Measurements from ENCODE around the gene SLC2A6.

Gene SLC2A6

DNA sequence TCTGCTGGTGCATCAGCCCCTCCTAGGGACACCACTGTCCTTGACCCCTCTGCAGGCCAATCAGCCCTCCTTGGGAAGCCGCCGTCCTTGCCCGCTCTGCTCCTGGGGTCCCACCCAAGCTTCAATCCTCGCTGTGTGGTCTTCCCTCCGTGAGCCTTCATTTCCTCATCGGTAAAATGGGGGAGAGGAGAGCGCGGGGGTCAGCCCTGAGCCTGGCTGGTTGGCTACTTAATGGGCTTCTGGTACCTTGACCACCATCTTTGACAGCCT lies 12.7 kb upstream of the SLC2A6 start:
- FAIRE-seq = no peak
- no peak for DNase-seq (ENCODE audit: insufficient read length, low spot score)
- TF ChIP-seq PAX5 (IDR thresholded peaks at IDR 0.05; ENCODE audit: insufficient read depth, low read length, severe bottlenecking) = no peak
- TF ChIP-seq POLR2AphosphoS5 (IDR thresholded peaks at IDR 0.05; ENCODE audit: low read depth, low read length) = no peak
- TF ChIP-seq POU2F2 (IDR thresholded peaks at IDR 0.05; ENCODE audit: low read depth, low read length) = no peak
- no peak for TF ChIP-seq TAF1 (IDR thresholded peaks at IDR 0.05; ENCODE audit: low read depth, low read length)
- TF ChIP-seq POLR2A (IDR thresholded peaks at IDR 0.05; ENCODE audit: low read depth, low read length) = no peak
- no peak for TF ChIP-seq SPI1 (IDR thresholded peaks at IDR 0.05; ENCODE audit: low read depth, low read length)

DNA sequence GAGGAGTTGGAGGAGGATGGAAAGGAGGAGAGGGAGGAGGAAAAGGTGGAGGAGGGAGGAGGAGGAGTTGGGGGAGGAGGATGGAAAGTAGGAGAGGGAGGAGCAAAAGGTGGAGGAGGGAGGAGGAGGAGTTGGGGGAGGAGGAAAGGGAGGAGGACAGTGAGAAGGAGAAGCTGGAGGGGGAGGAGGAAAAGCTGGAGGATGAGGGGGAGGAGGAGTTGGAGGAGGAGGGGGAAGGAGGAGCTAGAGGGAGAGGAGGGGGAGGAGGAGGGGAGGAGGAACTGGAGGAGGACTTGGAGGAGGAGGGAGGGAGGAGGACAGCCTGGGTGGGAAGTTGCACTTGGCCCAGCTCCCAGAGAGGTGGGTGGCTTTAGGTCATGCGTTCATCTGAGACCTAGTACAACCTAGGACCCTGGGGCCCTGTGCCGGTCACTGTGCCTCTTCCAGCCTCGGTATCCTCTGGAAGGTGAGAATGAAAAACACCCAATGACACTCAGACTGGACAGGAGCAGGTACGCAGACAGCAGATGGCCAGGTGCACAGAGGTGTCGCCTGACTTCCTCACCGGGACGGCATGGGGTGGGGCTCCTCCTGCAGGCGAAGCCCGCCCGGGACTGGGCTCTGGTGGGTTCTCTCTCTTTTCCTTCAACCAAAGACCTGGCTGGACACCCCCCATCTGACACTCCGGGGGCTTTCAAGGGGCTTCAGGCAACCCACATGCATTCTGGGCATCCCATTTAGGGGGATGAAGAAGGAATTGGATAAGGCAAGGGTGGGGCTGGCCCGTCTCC lies 12.2 kb upstream of the SLC2A6 start:
- DNase-seq (ENCODE audit: insufficient read length, low spot score) = no peak
- FAIRE-seq = no peak

DNA sequence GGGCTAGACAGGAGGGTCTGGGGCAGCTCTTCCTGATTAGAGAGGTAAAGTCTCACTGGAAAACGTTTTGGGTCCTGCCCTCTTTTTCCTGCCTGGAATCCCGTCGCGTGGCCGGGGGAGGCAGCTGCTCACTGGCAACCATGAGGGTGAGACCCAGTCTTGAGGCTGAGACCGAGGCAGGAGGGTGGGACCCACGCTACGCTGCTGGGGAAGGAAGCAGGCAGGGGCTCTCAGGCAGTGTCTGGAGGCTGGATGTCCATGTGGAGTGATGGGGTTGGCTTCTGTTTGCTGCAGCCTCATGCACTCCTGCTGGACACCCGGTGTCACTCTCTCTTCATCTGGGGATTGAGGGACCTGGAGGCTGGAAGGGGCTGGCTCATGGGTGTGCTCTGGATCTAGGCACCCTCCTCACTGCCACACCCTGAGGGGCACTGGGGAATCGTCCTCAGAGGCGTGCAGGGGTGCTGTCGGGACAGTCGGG lies 11.3 kb upstream of the SLC2A6 start:
- DNase-seq (ENCODE audit: insufficient read length, low spot score) (no peak), FAIRE-seq (no peak)
- TF ChIP-seq PAX5 (IDR thresholded peaks at IDR 0.05; ENCODE audit: insufficient read depth, low read length, severe bottlenecking) (no peak), POLR2AphosphoS5 (IDR thresholded peaks at IDR 0.05; ENCODE audit: low read depth, low read length) (no peak), SPI1 (IDR thresholded peaks at IDR 0.05; ENCODE audit: low read depth, low read length) (no peak), POLR2A (IDR thresholded peaks at IDR 0.05; ENCODE audit: low read depth, low read length) (no peak), TAF1 (IDR thresholded peaks at IDR 0.05; ENCODE audit: low read depth, low read length) (no peak)

More for the DNA sequence above, 12.2 kb upstream of the SLC2A6 start:
- TF ChIP-seq POU2F2 (IDR thresholded peaks at IDR 0.05; ENCODE audit: low read depth, low read length) = no peak

DNA sequence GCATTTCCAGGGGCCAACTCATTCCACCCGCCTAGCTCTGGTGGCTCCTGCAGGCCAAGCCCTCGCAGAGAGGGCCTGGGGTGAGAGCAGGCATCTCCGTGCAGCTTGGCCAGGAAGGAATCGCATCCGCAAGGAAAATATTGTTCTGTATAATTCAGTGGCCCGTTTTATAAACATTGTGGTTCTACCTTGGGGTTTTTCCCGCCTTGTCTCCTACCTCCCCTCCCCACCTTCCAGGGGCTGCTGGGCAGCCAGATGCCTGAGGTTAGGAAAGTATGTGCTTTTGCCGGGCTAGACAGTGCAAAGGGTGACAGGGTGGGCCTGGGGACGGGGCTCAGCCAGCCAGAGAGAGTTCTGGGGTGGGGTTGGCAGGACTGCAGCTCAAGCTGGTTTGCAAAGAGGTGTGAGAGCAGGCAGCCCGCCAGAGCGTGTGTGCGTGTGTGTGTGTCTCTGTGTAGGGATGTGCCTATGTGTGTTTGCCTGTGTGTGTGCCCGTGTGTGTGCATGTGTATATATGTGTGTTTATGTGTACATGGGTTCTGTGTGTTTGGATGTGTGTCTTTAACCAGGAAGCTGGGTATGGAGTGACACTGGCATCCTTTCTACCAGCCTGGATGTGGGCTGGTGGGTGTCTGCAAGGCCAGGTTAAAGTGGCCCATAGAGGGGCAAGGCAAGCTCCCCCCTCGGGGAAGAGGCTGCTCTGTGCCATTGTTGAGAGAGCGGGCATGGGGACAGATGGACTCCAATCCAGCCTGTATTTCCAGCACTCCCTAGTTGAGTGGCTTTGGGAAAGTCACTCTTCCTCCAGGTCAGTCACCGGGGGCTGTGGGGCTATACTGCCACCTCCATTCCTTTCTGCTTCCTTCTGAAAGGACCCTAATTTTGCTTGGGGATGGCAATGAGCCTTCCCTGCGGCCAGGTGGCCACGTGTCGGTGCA lies 10.6 kb upstream of the SLC2A6 start:
- no peak for FAIRE-seq
- TF ChIP-seq PAX5 (IDR thresholded peaks at IDR 0.05; ENCODE audit: insufficient read depth, low read length, severe bottlenecking) (no peak), POU2F2 (IDR thresholded peaks at IDR 0.05; ENCODE audit: low read depth, low read length) (no peak), POLR2A (IDR thresholded peaks at IDR 0.05; ENCODE audit: low read depth, low read length) (no peak), POLR2AphosphoS5 (IDR thresholded peaks at IDR 0.05; ENCODE audit: low read depth, low read length) (no peak), SPI1 (IDR thresholded peaks at IDR 0.05; ENCODE audit: low read depth, low read length) (no peak), TAF1 (IDR thresholded peaks at IDR 0.05; ENCODE audit: low read depth, low read length) (no peak)
- DNase-seq (ENCODE audit: insufficient read length, low spot score) = no peak

DNA sequence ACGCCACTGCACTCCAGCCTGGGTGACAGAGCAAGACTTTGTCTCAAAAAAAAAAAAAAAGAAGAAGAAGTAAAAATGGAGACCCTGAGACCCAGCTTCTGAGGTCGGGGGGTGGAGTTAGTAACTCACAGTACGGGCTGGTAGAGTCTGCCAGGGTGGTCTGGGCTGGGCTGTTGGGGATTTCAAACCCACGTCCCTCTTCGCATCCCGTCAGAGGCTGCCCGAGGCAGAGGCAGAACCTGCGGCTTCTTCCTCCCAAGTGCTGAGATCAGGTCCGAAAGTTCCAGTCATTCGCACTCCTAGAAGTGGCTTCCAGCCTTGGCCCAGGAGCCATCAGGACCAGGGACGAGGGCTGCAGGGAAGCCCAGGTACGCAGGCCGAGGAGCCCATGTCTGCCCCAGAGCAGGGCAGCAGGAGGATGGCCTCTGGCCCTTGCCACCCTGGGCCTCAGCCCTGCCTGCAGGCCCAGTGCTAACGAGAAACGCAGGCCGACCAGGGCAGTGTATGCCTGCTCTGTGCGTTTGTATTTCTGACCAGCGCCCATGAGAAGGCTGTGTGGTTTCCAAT lies 9.9 kb upstream of the SLC2A6 start:
- no peak for FAIRE-seq
- TF ChIP-seq PAX5 (IDR thresholded peaks at IDR 0.05; ENCODE audit: insufficient read depth, low read length, severe bottlenecking) (no peak), SPI1 (IDR thresholded peaks at IDR 0.05; ENCODE audit: low read depth, low read length) (no peak), TAF1 (IDR thresholded peaks at IDR 0.05; ENCODE audit: low read depth, low read length) (no peak), POLR2A (IDR thresholded peaks at IDR 0.05; ENCODE audit: low read depth, low read length) (no peak), POLR2AphosphoS5 (IDR thresholded peaks at IDR 0.05; ENCODE audit: low read depth, low read length) (no peak), POU2F2 (IDR thresholded peaks at IDR 0.05; ENCODE audit: low read depth, low read length) (no peak)
- DNase-seq (ENCODE audit: insufficient read length, low spot score) = no peak

DNA sequence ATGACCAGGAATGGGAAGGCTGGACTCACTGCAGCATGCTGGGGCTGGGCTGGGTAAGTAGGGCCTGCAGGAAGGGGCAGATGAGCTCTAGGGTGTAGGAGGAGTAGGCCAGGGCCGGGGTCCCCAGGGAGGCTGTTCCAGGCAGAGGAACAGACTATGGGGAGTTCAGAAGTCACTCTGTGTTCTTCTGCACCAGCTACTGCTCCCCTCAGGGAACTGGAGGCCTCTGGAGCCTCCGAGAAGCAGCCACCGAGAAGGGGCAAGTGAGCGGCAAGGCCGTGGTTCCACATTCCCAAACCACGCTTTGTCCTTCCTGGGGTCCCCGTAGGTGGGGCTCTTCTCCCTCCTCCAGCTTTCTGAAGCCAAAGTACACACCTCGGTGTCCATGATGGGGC lies 8.4 kb upstream of the SLC2A6 start:
- DNase-seq (ENCODE audit: insufficient read length, low spot score) (no peak), FAIRE-seq (no peak)
- TF ChIP-seq TAF1 (IDR thresholded peaks at IDR 0.05; ENCODE audit: low read depth, low read length) (no peak), POLR2A (IDR thresholded peaks at IDR 0.05; ENCODE audit: low read depth, low read length) (no peak), SPI1 (IDR thresholded peaks at IDR 0.05; ENCODE audit: low read depth, low read length) (no peak), PAX5 (IDR thresholded peaks at IDR 0.05; ENCODE audit: insufficient read depth, low read length, severe bottlenecking) (no peak), POU2F2 (IDR thresholded peaks at IDR 0.05; ENCODE audit: low read depth, low read length) (no peak), POLR2AphosphoS5 (IDR thresholded peaks at IDR 0.05; ENCODE audit: low read depth, low read length) (no peak)

DNA sequence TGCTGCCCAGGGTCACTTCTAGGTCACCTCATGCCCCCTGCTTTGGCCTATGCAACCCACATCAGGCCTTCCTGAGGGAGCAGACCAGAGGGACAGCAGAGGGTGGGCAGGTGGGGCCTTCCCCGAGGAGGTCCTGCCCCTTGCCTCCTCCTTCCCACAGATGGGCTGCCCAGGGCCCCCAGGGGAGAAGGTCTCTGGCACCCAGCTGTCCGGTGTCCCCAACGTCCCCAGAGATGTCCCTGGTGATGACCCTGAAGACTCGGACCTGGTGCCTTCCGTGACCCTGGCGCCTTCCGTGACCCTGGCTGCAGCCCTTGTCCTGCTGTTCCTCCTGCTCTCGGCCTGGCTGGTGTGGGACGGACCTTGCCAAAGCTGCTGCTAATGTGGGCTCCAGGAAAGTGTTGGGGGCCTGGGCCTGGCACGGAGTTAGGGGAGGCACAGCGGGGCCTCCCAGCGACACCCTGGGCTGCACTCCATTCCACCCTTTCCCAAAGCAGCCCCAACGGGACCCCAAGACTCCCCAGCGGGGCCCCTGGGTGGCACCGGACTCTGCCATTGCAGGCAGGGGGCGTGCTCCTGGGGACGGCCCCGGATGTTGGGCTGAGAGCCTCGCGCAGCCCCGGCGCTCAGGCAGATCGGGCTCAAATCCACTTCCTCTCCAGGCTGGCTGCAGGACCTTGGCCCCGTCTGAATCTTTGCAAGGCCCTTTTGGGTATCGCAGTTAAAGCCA lies 6.8 kb upstream of the SLC2A6 start:
- FAIRE-seq = no peak
- peak; percentile 75 for DNase-seq (ENCODE audit: insufficient read length, low spot score)
- TF ChIP-seq POU2F2 (IDR thresholded peaks at IDR 0.05; ENCODE audit: low read depth, low read length) (no peak), POLR2A (IDR thresholded peaks at IDR 0.05; ENCODE audit: low read depth, low read length) (no peak), SPI1 (IDR thresholded peaks at IDR 0.05; ENCODE audit: low read depth, low read length) (peak; percentile 62), TAF1 (IDR thresholded peaks at IDR 0.05; ENCODE audit: low read depth, low read length) (no peak), PAX5 (IDR thresholded peaks at IDR 0.05; ENCODE audit: insufficient read depth, low read length, severe bottlenecking) (no peak), POLR2AphosphoS5 (IDR thresholded peaks at IDR 0.05; ENCODE audit: low read depth, low read length) (no peak)

DNA sequence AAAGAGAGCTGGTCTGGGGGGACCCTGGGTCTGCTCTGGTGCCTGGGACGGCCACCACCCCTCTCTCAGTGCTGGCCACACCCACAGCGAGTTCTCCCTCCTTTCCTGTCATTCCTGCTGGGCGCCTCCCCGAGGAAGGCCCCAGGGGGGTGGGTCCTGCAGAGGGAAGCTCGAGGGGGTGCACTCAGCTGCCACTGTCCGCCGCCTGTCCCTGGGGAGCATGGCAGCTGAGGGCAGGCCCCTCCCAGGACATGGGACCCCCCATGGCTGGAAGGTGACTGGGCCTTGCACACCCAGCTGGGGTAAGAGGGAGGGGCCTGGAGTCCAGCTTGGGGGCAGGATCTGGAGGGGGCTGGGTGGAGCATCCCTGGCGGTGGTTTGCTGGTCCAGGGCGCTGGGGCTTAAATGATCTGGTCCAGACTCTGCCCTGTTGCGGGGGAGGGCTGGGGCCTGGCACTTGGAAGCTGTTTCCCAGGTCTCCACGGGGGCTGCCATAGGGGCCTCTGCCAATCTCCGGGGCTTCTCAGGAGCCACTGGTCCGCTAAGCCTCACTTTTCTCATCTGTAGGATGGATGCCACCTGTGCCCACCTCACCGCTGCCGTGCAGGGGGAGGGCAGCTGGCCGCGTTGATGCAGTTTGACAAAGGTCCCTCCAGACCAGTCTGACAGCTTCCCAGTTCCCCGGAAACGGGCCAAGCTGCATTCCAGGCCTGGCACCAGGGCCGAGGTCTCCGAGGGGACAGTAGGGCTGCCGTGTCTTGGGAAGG lies 6.0 kb upstream of the SLC2A6 start:
- DNase-seq (ENCODE audit: insufficient read length, low spot score) (no peak), FAIRE-seq (no peak)
- no peak for TF ChIP-seq POU2F2 (IDR thresholded peaks at IDR 0.05; ENCODE audit: low read depth, low read length)
- no peak for TF ChIP-seq TAF1 (IDR thresholded peaks at IDR 0.05; ENCODE audit: low read depth, low read length)
- TF ChIP-seq POLR2A (IDR thresholded peaks at IDR 0.05; ENCODE audit: low read depth, low read length) = no peak
- no peak for TF ChIP-seq PAX5 (IDR thresholded peaks at IDR 0.05; ENCODE audit: insufficient read depth, low read length, severe bottlenecking)
- TF ChIP-seq SPI1 (IDR thresholded peaks at IDR 0.05; ENCODE audit: low read depth, low read length) = no peak
- no peak for TF ChIP-seq POLR2AphosphoS5 (IDR thresholded peaks at IDR 0.05; ENCODE audit: low read depth, low read length)

All from GM12891 (cell line).